K562 (cell line): ENCODE data around the gene ATP12A. TPM values are rescaled to one million over a fixed set of nuclear protein-coding genes. Genes with fewer than 3 reads are reported as not detected.

ENCODE experiments used
- ETV1 ChIP-seq: fragments of 450-650 bp; conservative IDR thresholded peaks from 2 replicates; pipeline ENCODE4 v1.6.1; 2016; ENCODE audit warnings: missing genetic modification characterization, control low read depth, low read depth, missing compliant biosample characterization
- NCOA1 ChIP-seq: fragments of 450-650 bp; IDR thresholded peaks from 2 replicates; pipeline ENCODE4 v1.6.1; 2016; ENCODE audit warnings: low read depth
- ZNF398 ChIP-seq: fragments of 250-450 bp; sonication (Bioruptor Pico); IDR thresholded peaks from 2 replicates; pipeline ENCODE4 v1.8.0; 2021; ENCODE audit warnings: moderate library complexity, mild to moderate bottlenecking, inconsistent platforms
- ZNF407 ChIP-seq: fragments of 450-650 bp; IDR thresholded peaks from 2 replicates; pipeline ENCODE4 v1.6.1; 2016; ENCODE audit warnings: low read depth
- polyA plus RNA-seq, 8 experiments: library from polyadenylated mRNA; depleted of rRNA in 4 of 8; stranded (reverse) in 5 of 8; unstranded in 3 of 8; fragments of >200 nt; fragmentation: Nextera tagmentation in 2 of 8; fragmentation: Illumina TruSeq in 1 of 8; extraction: Ambion mirVana in 2 of 8; extraction: Trizol in 1 of 8; gene quantifications; 2 replicates each; pipeline versions ENCODE4 v1.2.1 to v1.2.3, GENCODE V29; 2011 to 2014; ENCODE audit warnings: inconsistent platforms in 1 of 8, missing spikeins in 1 of 8
- total RNA-seq, 7 experiments: library from RNA; depleted of rRNA in 6 of 7; stranded (reverse); fragments of >200 nt in 6 of 7; fragmentation: Illumina TruSeq in 2 of 7; extraction: Trizol in 2 of 7; gene quantifications; 2 replicates each; pipeline versions ENCODE4 v1.2.1 to v1.2.3, GENCODE V29; 2011 to 2021; ENCODE audit warnings: low replicate concordance in 1 of 7

ATP12A gene
- total and polyA plus RNA-seq, 9 of the 15 experiments (the other 6 are each of a cell fraction or from before 2014, with no cell fraction given), result not detected

- TF ChIP-seq ZNF398 (CRISPR knock-in tag) (no peak), ETV1 (tag) (no peak), ZNF407 (no peak), NCOA1 (no peak)
Observed at GRCh38 chr13:24661713-24662112, 18.5 kb upstream of the ATP12A start (continued).
